Measurements from ENCODE around the gene MTCH1. TPM values are rescaled to one million over a fixed set of nuclear protein-coding genes. Genes with fewer than 3 reads are reported as not detected.

MTCH1 gene
- total and polyA plus RNA-seq, 2 of the 4 experiments (the other 2 are of a cell fraction), result 215 to 263 TPM

DNA sequence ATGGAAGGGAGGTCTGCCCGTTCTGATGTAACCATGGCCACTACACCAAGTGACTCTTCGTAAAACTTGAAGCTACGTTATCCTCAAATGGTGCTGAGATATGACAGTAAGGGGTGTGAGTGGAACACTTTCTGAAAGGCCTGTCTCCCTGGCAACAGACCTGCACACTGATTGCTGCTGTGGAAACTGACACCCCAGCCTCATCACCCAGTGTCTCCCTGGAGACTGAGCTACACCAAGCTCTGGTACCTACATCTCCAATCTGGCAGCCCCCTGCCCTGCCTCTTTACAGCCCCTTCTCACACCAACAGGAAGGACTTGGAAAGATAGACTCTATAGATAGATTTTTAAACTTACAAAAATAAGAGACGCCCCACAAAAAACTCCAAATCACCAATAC, 18.2 kb downstream of the MTCH1 start:
- Histone ChIP-seq H2BK15ac (ENCODE audit: low read depth, low read length) (no peak overlapping the region), H3K9me3 (ENCODE audit: control insufficient read depth, insufficient read depth, low read length) (no peaks in the 10 kb centered on the region), H2BK20ac (ENCODE audit: low read depth, low read length) (no peak overlapping the region), H3K4ac (ENCODE audit: low read depth, low read length) (no peak overlapping the region), H2AK5ac (ENCODE audit: low read depth, low read length) (no peak overlapping the region), H3K4me1 (ENCODE audit: control insufficient read depth, insufficient read depth, low read length) (no peaks in the 10 kb centered on the region), H2AFZ (replicated peaks; ENCODE audit: low read length, poor library complexity) (no peak overlapping the region), H3K36me3 (ENCODE audit: control insufficient read depth, insufficient read depth, low read length) (peaks cover 61% of the 10 kb centered on the region), H3K79me1 (ENCODE audit: low read depth in 1 of 2, low read length in 2 of 2) (peaks cover 17 to 23% of the 10 kb centered on the region in 2 experiments; a peak in 3 of 4 replicates), H3K56ac (ENCODE audit: extremely low read depth, insufficient read depth, low read length) (no peak overlapping the region), H3K18ac (ENCODE audit: low read depth, low read length) (no peak overlapping the region), H3K14ac (replicated peaks; ENCODE audit: low read depth, low read length) (no peak overlapping the region), H3K4me3 (ENCODE audit: insufficient read depth, low read depth, low read length) (no peak overlapping the region), H2BK5ac (ENCODE audit: low read depth, low read length, poor library complexity, severe bottlenecking) (no peak overlapping the region), H3K9me1 (ENCODE audit: insufficient read depth, low read length) (no peaks in the 10 kb centered on the region), H3K9ac (ENCODE audit: low read depth, low read length) (no peak overlapping the region), H2AK9ac (replicated peaks; ENCODE audit: low read depth, low read length, poor library complexity) (no peak overlapping the region), H3K23ac (ENCODE audit: low read depth, low read length) (no peak overlapping the region), H4K8ac (ENCODE audit: low read depth in 2 of 2, low read length in 2 of 2) (no peak overlapping the region), H4K20me1 (ENCODE audit: insufficient read depth, low read length) (peaks cover 21% of the 10 kb centered on the region), H3K4me2 (ENCODE audit: low read depth, low read length) (no peak overlapping the region), H4K5ac (ENCODE audit: low read depth, low read length) (no peak overlapping the region), H4K91ac (ENCODE audit: insufficient read depth, low read depth, low read length) (no peak overlapping the region), H3K27me3 (ENCODE audit: control insufficient read depth, insufficient read depth, low read length) (no peaks in the 10 kb centered on the region), H3K27ac (ENCODE audit: insufficient read depth, low read length) (no peak overlapping the region), H2BK120ac (ENCODE audit: low read depth, low read length) (no peak overlapping the region)
- in situ Hi-C loops (cut with MboI; ENCODE audit: low sequenced_read_pairs) (no loop called here), dilution Hi-C loops (cut with HindIII; ENCODE audit: low sequenced_read_pairs, unreplicated experiment) (no loop called here), intact Hi-C loops (cut with micrococcal nuclease) (no loop called here)
- ATAC-seq (ENCODE audit: low read depth) (no peak), DNase-seq (no peak)
- ChIA-PET CTCF (no interaction called here), POLR2A (ENCODE audit: unreplicated experiment) (no interaction called here)
- no TSS peak for BruUV-seq (replicated peaks)
- no CpG with 5 or more reads among the region's 4 CpGs for WGBS, 2 experiments (ENCODE audit: extremely low coverage in 2 of 2, insufficient read length in 1 of 2)
- TF ChIP-seq RCOR1 (IDR thresholded peaks at IDR 0.05; ENCODE audit: insufficient replicate concordance, low read length) (no peak), RAD21 (IDR thresholded peaks at IDR 0.05; ENCODE audit: low read length) (no peak), MXI1 (IDR thresholded peaks at IDR 0.05; ENCODE audit: borderline replicate concordance, low read depth, low read length) (no peak), BHLHE40 (IDR thresholded peaks at IDR 0.05; ENCODE audit: low read depth, low read length) (no peak), RFX5 (IDR thresholded peaks at IDR 0.05; ENCODE audit: low read depth, low read length) (no peak), SMC3 (IDR thresholded peaks at IDR 0.05; ENCODE audit: low read depth, low read length) (no peak), NFE2L2 (IDR thresholded peaks at IDR 0.05; ENCODE audit: low read depth, low read length) (no peak), CHD1 (IDR thresholded peaks at IDR 0.05; ENCODE audit: low read depth, low read length) (no peak), FOS (IDR thresholded peaks at IDR 0.05; ENCODE audit: low read depth, low read length) (no peak), POLR2A (IDR thresholded peaks at IDR 0.05; ENCODE audit: low read depth, low read length) (no peak), MAFK (IDR thresholded peaks at IDR 0.05; ENCODE audit: low read depth, low read length) (no peak), MAZ (IDR thresholded peaks at IDR 0.05; ENCODE audit: borderline replicate concordance, low read depth, low read length) (no peak), CEBPB (IDR thresholded peaks at IDR 0.05; ENCODE audit: low read depth, low read length) (no peak)
- TF ChIP-seq, protein P1, sequence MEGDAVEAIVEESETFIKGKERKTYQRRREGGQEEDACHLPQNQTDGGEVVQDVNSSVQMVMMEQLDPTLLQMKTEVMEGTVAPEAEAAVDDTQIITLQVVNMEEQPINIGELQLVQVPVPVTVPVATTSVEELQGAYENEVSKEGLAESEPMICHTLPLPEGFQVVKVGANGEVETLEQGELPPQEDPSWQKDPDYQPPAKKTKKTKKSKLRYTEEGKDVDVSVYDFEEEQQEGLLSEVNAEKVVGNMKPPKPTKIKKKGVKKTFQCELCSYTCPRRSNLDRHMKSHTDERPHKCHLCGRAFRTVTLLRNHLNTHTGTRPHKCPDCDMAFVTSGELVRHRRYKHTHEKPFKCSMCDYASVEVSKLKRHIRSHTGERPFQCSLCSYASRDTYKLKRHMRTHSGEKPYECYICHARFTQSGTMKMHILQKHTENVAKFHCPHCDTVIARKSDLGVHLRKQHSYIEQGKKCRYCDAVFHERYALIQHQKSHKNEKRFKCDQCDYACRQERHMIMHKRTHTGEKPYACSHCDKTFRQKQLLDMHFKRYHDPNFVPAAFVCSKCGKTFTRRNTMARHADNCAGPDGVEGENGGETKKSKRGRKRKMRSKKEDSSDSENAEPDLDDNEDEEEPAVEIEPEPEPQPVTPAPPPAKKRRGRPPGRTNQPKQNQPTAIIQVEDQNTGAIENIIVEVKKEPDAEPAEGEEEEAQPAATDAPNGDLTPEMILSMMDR (conservative IDR thresholded peaks at IDR 0.05; ENCODE audit: low read depth, low read length), result no peak
- TF ChIP-seq, protein P2, sequence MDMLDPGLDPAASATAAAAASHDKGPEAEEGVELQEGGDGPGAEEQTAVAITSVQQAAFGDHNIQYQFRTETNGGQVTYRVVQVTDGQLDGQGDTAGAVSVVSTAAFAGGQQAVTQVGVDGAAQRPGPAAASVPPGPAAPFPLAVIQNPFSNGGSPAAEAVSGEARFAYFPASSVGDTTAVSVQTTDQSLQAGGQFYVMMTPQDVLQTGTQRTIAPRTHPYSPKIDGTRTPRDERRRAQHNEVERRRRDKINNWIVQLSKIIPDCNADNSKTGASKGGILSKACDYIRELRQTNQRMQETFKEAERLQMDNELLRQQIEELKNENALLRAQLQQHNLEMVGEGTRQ (IDR thresholded peaks at IDR 0.05; ENCODE audit: low read depth, low read length), result no peak
- TF ChIP-seq, protein P3, sequence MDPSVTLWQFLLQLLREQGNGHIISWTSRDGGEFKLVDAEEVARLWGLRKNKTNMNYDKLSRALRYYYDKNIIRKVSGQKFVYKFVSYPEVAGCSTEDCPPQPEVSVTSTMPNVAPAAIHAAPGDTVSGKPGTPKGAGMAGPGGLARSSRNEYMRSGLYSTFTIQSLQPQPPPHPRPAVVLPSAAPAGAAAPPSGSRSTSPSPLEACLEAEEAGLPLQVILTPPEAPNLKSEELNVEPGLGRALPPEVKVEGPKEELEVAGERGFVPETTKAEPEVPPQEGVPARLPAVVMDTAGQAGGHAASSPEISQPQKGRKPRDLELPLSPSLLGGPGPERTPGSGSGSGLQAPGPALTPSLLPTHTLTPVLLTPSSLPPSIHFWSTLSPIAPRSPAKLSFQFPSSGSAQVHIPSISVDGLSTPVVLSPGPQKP (IDR thresholded peaks at IDR 0.05; ENCODE audit: borderline replicate concordance, low read depth, low read length), result no peak

Data from IMR-90 (cell line).